Mesangial cell (primary cell): ENCODE results near the gene PKP2. TPM values are rescaled to one million over a fixed set of nuclear protein-coding genes. Genes with fewer than 3 reads are reported as not detected.

Experiments used
- total RNA-seq: library from RNA; depleted of rRNA; stranded (reverse); fragments of >200 nt; gene quantifications from 2 replicates; pipeline ENCODE4 v1.2.3, GENCODE V29; 2015

PKP2 gene
- 7.7 and 18.0 TPM in 2 replicates for total RNA-seq

DNA sequence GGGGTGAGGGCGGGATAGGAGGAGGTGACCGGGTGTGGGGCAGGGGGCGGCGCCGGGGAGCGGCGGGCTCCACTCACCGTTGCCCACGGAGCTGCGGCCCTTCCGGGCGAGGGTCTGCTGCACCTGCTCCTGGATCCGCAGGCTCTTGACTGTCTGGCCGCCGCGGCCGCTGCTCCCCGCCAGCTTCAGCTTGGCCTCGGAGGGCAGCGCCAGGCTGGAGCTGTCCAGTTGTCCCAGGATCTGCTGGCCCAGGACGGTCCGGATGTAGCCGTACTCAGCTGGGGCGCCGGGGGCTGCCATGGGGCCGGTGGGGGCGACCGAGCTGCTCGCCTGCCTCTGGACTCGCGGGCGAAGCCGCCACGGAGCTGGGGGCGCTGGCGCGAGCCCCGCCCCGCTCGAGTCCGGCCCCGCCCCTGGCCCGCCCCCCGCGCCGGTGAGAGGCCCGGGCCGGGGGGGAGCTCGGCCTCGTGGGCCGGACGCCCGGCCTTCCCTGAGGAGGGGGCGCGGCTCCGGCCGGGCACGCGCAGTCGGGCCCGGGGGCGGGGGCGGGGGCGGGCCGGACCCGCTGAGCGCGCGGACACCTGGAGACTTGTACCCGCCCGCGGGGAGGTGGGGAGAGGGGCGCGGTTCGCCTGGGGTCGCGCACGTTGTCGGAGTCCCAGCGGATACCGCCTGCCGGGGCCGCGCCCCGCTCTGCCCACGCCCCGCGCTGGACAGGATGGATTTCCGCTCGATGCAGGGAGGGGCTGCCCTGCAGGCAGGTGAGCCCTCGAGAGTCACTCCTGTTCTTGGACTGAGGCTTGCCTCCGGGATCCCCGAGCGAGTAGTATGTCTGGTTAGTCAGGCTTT, at the start of gene PKP2:
Gene PKP2, minus strand, starts transcription at position 346 of the 849 bp plus-strand sequence. Its CDS starts 46 bp downstream, at position 300.

GRCh38 chr12:32755654-32756475, 140.7 kb downstream of the PKP2 start, which contains the start of gene YARS2:
TSS of gene YARS2 (minus strand) at chr12:32755897. CDS start at chr12:32755874, 23 bp downstream.

Other genes with a start within 250 kb of the PKP2 start
- gene DNM1L, start 217.5 kb downstream of the PKP2 start, total RNA-seq, result 37.0 and 57.8 TPM in 2 replicates
- gene YARS2, start 140.9 kb downstream of the PKP2 start, total RNA-seq, result 24.1 and 34.2 TPM in 2 replicates